Gastroesophageal sphincter (tissue), 4 donors: Measurements from ENCODE around the gene ECHS1. TPM values are rescaled to one million over a fixed set of nuclear protein-coding genes. Genes with fewer than 3 reads are reported as not detected.

Source experiments
- ATAC-seq: fragments of 150-250 bp; one replicate; pipeline ENCODE4 v1.9.1; 2016; ENCODE audit warnings: mild to moderate bottlenecking, moderate library complexity
- H3K27ac ChIP-seq, 4 donors: fragments of 200-600 bp; sonication (generic) in 3 of 4; 1 replicate in 3 of 4; 2 replicates in 1 of 4; pipeline ENCODE4 v1.5.1; 2016 to 2019
- H3K27me3 ChIP-seq: fragments of 200-600 bp; sonication (generic); one replicate; pipeline ENCODE4 v1.5.1; 2019
- H3K36me3 ChIP-seq, 2 donors: fragments of 200-600 bp; sonication (generic); one replicate each; pipeline ENCODE4 v1.5.1; 2019; ENCODE audit warnings: control low read depth in 1 of 2
- H3K4me1 ChIP-seq, 3 donors: fragments of 200-600 bp; sonication (generic); 1 replicate in 2 of 3; 2 replicates in 1 of 3; pipeline ENCODE4 v1.5.1; 2016 to 2019; ENCODE audit warnings: control low read depth in 2 of 3
- H3K4me3 ChIP-seq, 2 donors: fragments of 200-600 bp; sonication (generic); one replicate each; pipeline ENCODE4 v1.5.1; 2019; ENCODE audit warnings: mild to moderate bottlenecking in 1 of 2, moderate library complexity in 1 of 2
- H3K9me3 ChIP-seq, 3 donors: fragments of 200-600 bp; sonication (generic); one replicate each; pipeline ENCODE4 v1.5.1; 2017 to 2019; ENCODE audit warnings: control low read depth in 2 of 3
- EP300 ChIP-seq: sonication (generic); formaldehyde crosslinking; IDR thresholded peaks from one replicate; pipeline ENCODE4 v1.6.1; 2017; ENCODE audit warnings: antibody characterized with exemption, mild to moderate bottlenecking
- POLR2A ChIP-seq, 2 donors: fragments of 450-650 bp; IDR thresholded peaks; one replicate each; pipeline ENCODE4 v1.6.1; 2017; ENCODE audit warnings: antibody characterized with exemption in 2 of 2, mild to moderate bottlenecking in 2 of 2, moderate library complexity in 1 of 2
- POLR2AphosphoS5 ChIP-seq: sonication (generic); formaldehyde crosslinking; IDR thresholded peaks from one replicate; pipeline ENCODE4 v1.6.1; 2017; ENCODE audit warnings: antibody characterized with exemption
- WGBS, 2 donors: methylation state at CpG; one replicate each; pipeline ENCODE4 v1.1.5; 2018; ENCODE audit warnings: low coverage in 1 of 2; 5-methylcytosine and 5-hydroxymethylcytosine counted together
- total RNA-seq, 4 donors: library from RNA; depleted of rRNA; stranded (reverse); fragments of >200 nt; gene quantifications; one replicate each; pipeline ENCODE4 v1.1.0, GENCODE V29; 2016
- TF ChIP-seq, protein P1 (sequence below), 4 experiments: fragments of 200-600 bp in 2 of 4; fragments of 450-650 bp in 2 of 4; sonication (generic) in 1 of 4; IDR thresholded peaks; one replicate each; pipeline ENCODE4 v1.5.1; 2017 to 2019; ENCODE audit warnings: antibody characterized with exemption in 4 of 4, mild to moderate bottlenecking in 2 of 4, moderate library complexity in 2 of 4

The ECHS1 gene
- total RNA-seq, 4 donors from 2014 or later, result 67.7 to 81.8 (median 72.4) TPM

DNA sequence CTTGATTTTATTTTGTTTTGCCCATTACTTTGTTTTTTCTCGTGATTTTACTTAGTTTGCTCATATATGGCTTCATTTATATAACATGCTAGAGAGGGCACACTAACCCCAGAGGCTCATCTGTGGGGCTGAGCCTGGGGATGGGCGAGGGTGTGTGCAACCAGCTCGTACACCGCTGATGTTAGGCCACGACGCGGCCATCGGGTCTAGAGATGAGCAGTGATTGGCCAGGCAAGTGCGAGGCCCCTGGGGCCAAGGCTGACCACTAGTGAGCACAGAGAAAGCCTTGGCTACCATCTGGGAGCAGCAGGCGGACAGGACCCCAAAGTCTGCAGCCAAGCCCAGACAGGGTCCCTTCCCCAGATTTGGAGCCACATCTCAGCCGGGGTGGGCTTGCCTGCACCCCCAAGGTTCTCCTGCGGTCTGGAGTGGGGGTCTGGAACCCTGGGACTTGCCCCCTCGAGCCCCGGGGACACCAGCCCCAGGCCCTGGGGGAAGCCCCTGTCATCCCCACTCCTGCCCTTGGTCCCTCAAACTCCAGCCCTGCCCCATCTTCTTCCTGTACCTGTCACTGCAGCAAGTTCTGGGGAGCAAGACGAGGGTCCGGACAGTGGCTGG, 19.1 kb downstream of the ECHS1 start:
- Histone ChIP-seq H3K4me3 (no peak overlapping the region), H3K4me1 (peaks cover 0 to 24% (median 11%) of the 10 kb centered on the region in 3 donors), H3K27ac (no peak overlapping the region), H3K9me3 (no peaks in the 10 kb centered on the region), H3K36me3 (peaks cover 0 to 11% of the 10 kb centered on the region in 2 donors), H3K27me3 (peaks cover 73% of the 10 kb centered on the region)
- TF ChIP-seq, protein P1, sequence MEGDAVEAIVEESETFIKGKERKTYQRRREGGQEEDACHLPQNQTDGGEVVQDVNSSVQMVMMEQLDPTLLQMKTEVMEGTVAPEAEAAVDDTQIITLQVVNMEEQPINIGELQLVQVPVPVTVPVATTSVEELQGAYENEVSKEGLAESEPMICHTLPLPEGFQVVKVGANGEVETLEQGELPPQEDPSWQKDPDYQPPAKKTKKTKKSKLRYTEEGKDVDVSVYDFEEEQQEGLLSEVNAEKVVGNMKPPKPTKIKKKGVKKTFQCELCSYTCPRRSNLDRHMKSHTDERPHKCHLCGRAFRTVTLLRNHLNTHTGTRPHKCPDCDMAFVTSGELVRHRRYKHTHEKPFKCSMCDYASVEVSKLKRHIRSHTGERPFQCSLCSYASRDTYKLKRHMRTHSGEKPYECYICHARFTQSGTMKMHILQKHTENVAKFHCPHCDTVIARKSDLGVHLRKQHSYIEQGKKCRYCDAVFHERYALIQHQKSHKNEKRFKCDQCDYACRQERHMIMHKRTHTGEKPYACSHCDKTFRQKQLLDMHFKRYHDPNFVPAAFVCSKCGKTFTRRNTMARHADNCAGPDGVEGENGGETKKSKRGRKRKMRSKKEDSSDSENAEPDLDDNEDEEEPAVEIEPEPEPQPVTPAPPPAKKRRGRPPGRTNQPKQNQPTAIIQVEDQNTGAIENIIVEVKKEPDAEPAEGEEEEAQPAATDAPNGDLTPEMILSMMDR (IDR thresholded peaks at IDR 0.05), result no peak
- TF ChIP-seq POLR2AphosphoS5 (no peak), POLR2A (IDR thresholded peaks at IDR 0.05) (no peak), EP300 (no peak)
- WGBS, 2 donors, result 90% methylated on average over 2 of the region's 16 CpGs; no CpG with 5 or more reads in 1 of the 2 donors
- ATAC-seq, result no peak

DNA sequence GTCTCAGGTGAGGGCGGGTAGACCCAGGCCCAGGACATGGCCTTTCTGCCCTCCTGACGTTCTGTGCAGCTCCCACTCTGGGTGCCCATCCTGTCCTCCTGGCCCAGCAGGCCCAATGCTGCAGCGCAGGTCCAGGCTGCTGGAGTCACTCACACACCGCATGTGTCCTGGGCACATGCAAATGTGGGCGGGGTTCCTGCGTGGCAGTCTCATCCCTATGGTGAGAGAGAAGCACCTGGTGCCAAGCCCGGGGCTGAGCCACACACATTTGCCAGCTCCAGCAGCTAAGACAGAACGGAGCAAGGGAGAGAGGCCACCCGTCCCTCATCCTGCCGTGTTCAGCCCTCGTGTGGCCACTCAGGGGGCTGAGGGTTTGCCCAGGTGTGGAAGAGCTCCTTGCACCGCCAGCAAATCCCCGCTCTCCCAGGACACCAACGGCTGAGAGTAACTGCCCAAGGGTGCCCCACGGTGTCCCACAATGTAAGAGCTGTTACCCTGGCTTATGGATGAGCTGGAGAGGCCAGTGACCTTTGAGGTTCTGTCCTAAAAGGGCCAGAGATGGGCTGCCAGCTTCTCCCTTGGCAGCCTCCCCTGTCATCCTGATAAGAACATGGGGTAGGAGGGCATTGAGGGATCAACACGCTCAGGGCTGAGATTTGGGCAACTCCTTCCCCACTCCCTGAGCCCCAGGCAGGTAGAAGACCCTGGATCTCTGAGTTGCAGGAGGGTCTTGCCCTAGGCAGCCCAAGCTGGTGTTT, 19.8 kb downstream of the ECHS1 start:
- TF ChIP-seq EP300, result no peak
- TF ChIP-seq POLR2A (IDR thresholded peaks at IDR 0.05), result no peak
- no peak for TF ChIP-seq POLR2AphosphoS5
- TF ChIP-seq, protein P1 (IDR thresholded peaks at IDR 0.05), result no peak
- ATAC-seq, result no peak
- H3K27me3 ChIP-seq, result peaks cover 80% of the 10 kb centered on the region
- WGBS, 2 donors, result no CpG with 5 or more reads among the region's 16 CpGs
- no peak overlapping the region for H3K4me3 ChIP-seq
- no peaks in the 10 kb centered on the region for H3K9me3 ChIP-seq
- no peak overlapping the region for H3K27ac ChIP-seq
- peaks cover 0 to 24% (median 11%) of the 10 kb centered on the region in 3 donors for H3K4me1 ChIP-seq
- peaks cover 0 to 11% of the 10 kb centered on the region in 2 donors for H3K36me3 ChIP-seq

DNA sequence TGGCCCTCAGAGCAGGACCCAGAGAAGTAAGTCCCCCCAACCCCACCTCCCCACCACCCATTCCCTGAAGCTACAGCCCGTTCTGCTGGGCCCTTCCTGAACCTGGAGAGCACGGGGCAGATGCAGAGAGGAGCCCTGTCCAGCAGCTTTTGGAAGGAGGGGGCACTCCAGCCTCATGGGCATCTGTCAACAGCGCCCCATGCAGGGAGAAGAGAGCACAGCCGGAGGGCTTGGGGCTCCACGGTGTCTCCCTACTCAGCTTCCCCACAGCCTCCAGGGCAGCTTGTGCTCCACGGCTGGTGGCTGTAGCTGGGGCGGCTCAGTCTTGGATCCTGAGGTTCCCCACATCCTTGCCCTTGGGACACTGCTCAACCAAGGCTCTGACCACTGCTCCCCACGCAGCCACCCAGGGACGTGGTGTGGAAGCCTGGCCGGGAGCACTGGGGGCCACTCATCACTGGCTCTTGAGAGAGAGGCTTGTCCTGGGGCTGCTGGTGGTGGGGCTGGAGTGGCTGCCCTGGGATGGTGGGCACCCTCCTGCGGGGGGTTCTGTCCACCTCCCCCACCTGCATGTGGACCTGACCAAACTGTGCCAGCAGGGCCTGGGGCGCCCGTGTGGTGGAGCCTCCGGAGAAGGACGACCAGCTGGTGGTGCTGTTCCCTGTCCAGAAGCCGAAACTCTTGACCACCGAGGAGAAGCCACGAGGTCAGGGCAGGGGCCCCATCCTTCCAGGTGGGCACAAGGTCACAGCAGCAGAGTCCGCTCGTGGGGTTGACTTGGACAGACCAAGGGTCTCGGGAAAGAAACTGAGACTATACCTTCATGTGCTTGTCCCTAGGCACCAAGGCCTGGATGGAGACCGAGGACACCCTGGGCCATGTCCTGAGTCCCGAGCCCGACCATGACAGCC, 21.5 kb downstream of the ECHS1 start:
- no peak for TF ChIP-seq POLR2A (IDR thresholded peaks at IDR 0.05)
- TF ChIP-seq, protein P1 (IDR thresholded peaks at IDR 0.05), result no peak
- no peak for TF ChIP-seq POLR2AphosphoS5
- no peak for TF ChIP-seq EP300
- no peak for ATAC-seq
- WGBS, 2 donors, result no CpG with 5 or more reads among the region's 24 CpGs
- no peaks in the 10 kb centered on the region for H3K9me3 ChIP-seq
- no peak overlapping the region for H3K27ac ChIP-seq
- peaks cover 0 to 8% (median 2%) of the 10 kb centered on the region in 3 donors for H3K4me1 ChIP-seq
- H3K4me3 ChIP-seq, result no peak overlapping the region
- H3K27me3 ChIP-seq, result peaks cover 86% of the 10 kb centered on the region
- peaks cover 0 to 11% of the 10 kb centered on the region in 2 donors for H3K36me3 ChIP-seq

DNA sequence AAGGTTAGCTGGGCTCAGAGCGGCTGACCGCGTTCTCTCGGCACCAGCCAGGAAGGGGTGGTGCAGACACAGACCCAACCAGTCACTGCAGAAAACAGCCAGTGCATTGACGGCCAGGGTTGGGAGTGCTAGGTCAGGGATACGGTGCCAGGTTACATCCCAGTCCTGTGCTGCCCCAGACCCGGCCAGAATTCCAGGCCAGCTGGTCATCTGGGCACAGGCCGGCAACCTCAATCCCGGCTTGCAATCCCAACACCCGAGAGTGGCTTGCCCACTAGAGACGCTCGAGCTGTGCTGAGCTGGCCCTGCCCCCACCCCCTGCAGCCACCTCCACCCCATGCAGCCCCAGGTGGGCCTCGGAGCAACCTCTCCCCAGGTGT, 22.2 kb downstream of the ECHS1 start:
- H3K27me3 ChIP-seq, result peaks cover 86% of the 10 kb centered on the region
- peaks cover 0 to 11% of the 10 kb centered on the region in 2 donors for H3K36me3 ChIP-seq
- ATAC-seq, result no peak
- TF ChIP-seq, protein P1 (IDR thresholded peaks at IDR 0.05), result no peak
- TF ChIP-seq POLR2A (IDR thresholded peaks at IDR 0.05) (no peak), EP300 (no peak), POLR2AphosphoS5 (no peak)
- no peak overlapping the region for H3K27ac ChIP-seq
- H3K9me3 ChIP-seq, result no peaks in the 10 kb centered on the region
- no peak overlapping the region for H3K4me3 ChIP-seq
- WGBS, 2 donors, result 50% methylated on average over 1 of the region's 13 CpGs; no CpG with 5 or more reads in 1 of the 2 donors
- peaks cover 0 to under 1% (median 0%) of the 10 kb centered on the region in 3 donors for H3K4me1 ChIP-seq
